HG03439 (cell line): ENCODE measurements around the gene HNRNPC.
"Not testable (repeated sequence)": the region's sequence is repeated elsewhere in the genome, so short reads cannot be mapped to it uniquely, and the experiment has no call there.

Source experiments
- ATAC-seq: cut with Tn5 transposase; IDR thresholded peaks from one replicate; pipeline ENCODE4 v1.9.1; 2021; ENCODE audit warnings: mild to moderate bottlenecking, moderate library complexity; ENCODE audit not compliant: unreplicated experiment

HNRNPC gene

DNA sequence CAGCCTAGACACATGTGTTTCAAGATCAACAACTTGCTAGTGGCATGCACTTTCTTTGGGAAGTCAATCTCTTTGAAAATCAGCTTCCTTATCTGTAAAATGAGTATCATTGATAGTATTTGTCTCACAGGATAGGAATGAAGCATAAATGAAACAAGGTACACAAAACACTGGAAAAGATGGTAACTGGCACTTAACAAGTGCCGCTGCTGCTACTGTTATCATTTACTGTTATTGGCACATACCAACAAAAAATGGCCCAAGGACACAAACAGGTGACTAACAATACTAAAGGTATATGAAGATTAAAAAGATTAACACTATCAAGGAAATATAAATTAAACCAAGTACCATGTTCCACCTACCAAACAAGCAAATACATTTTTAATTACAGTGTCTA lies 20.9 kb downstream of the HNRNPC start:
- no peak for ATAC-seq

DNA sequence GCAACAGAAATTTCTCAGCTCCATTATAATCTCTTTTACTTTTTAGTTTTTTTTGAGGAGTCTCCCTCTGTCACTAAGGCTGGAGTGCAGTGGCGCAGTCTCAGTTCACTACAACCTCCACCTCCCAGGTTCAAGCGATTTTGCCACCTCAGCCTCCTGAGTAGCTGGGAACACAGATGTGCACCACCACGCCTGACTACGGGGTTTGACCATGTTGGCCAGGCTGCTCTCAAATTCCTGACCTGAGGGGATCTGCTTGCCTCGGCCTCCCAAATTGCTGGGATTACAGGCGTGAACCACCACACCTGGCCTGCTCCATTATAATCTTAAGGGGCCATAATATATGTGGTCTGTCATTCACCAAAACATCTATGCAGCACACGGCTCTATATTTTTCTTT lies 23.4 kb downstream of the HNRNPC start:
- no peak for ATAC-seq

DNA sequence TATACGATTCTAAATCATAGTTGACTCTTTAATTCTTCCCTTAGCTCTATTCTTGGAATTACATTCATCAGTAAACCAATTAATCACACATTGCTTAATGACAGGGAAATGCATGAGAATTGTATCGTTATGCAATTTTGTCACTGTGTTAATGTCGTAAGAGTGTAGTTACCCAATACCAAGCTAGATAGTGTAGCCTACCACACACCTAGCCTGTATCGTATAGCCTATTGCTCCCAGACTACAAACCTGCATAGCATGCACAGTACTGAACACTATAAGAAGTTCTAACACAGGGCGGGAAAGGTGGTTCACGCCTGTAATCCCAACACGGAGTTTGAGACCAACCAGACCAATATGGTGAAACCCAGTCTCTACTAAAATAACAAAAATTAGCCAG lies 24.7 kb downstream of the HNRNPC start:
- no peak for ATAC-seq

DNA sequence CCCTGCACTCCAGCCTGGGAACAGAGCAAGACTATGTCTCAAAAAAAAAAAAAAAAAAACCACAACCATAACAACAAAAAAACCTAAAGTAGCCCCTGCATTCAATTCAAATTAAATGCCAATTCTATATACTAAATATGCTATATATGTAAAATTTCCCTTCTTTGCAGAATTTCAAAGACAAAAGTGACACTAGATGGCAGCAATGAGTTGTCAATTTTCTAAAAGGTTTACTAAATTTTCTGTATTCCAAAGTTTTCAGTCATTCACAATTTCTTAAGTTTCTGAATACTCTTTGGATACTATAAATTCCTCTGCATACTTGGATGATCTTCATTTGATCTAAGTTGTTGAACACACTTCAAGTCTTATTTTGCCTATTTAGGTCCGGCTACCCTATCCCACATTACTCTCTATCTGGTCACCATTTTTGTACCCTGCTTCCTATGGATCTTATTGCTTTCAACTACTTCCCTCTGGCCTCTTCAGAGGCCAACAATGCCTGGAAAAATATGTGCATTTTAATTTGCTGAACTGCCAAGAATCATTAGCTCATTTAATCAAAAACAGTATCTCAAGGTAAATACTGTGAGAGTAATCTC lies 27.9 kb downstream of the HNRNPC start:
- ATAC-seq, result no peak

DNA sequence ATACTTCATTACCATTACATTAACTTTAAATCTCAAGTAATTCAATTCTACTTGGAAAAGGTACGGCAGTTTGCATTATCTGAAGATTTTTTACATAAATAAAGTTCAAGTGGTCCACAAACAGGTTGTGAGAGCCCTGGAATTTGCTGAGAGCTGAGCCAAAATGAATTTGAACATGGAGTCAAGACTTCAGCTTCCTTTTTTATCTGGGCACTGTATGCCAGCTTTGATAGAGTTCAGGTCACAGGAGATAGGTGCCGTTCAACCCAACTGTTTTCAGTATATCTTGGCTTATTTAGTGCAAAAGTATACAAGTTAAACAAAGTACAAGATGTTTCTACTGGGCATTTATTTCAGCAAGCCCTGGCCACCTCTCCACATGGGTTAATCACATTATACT lies 28.8 kb downstream of the HNRNPC start:
- ATAC-seq, result no peak

DNA sequence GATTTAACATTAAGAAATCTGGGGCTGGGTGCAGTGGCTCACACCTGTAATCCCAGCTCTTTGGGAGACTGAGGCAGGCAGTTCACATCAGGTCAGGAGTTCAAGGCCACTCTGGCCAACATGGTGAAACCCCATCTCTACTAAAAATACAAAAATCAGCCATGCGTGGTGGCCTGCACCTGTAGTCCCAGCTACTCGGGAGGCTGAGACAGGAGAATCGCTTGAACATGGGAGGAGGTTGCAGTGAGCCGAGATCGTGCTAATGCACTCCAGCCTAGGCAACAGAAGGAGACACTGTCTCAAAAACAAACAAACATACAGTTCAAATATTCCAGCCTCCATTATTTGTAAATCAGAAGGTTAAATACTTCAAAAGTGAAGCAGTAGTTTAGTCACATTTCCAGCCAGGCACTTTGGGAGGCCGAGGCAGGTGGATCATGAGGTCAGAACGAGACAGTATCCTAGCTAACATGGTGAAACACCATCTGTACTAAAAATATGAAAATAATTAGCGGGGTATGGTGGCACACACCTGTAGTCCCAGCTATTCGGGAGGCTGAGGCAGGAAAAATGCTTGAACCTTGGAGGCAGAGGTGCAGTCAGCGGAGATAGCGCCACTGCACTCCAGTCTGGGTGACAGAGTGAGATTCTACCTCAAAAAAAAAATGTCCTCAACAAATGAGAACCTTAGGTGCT lies 30.3 kb downstream of the HNRNPC start:
- ATAC-seq, result no peak

DNA sequence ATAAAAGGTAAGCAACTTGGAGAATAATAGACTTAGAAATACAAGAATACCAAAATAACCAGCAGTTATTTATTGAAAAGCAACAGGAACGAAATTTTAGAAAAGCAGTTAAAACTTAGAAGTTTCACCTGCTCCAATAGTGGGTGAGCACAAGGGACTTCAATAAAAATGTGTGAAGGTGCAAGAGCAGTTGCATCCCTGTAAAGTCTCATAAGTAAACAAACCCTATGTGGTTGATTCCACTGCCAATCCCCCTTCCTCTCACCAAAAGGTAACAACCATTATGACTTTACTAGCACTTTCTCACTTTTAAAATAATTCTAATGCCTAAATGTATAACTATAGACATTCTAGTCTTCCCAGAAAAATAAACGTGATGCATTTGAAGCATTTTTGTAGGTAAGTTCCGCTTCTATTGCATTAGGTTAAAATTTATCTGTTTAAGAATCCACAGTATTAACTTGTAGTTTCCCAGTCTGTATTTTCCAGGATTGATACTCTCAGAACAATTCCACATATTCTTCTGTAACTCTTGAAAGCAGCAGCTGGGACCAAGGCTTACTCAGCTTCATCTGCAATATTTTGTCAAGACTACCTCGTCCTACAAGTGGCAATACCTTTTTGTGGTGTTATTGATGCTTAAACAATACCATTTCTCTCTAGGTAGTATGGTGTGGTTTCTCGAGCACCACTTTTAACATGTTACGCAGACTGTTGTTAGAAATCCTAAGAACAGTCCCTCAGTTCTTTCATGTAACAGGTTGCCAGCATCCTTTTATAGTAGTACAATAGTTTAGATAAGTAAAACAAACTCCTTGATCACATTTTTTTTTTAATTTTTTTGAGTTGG lies 32.1 kb downstream of the HNRNPC start:
- no peak for ATAC-seq

DNA sequence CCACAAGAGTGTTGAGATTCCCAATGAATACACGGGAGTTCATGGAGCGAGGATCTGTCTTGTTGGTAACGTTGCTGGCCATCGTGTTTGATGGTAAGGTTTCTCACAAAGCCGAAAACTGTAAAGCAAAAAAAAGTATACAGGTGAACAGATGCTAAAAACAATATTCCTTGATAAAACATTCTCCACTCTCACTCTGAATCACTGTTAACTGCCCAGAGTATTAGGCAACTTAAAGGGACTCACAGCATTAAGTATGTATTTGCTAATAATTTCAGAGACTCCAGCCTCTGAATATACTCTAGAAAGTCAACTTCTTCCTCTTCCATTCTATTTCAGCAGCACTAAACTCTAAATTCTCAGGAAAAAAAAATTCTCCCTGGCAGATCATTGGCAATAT lies 35.1 kb downstream of the HNRNPC start:
- no peak for ATAC-seq

DNA sequence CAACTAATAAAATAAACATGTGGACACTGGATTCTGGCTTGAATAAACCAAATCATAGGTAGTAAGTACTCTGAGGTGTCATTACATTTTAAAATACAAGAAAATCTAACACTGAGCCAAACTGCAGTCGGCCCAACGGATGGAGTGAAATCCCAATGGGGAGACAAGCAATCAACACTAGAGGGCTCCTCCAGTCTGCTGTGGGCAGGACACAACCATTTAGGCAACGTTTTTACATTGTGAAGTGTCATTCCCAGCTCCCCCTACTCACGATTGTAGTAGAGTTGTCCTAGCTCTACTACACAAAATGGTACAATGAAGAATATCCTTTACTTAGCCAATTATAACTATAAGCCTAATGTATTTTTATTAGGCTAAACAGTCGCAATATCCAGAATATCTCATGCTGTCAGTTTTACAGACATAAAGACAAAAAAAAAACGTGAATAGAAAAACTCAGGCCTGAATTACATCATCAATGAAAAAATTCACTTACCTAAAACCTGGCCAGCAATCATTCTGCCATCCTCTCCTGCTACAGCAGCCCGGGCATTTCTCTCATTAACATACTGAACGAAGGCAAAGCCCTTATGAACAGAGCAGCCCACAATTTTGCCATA lies 35.7 kb downstream of the HNRNPC start:
- ATAC-seq, result no peak

DNA sequence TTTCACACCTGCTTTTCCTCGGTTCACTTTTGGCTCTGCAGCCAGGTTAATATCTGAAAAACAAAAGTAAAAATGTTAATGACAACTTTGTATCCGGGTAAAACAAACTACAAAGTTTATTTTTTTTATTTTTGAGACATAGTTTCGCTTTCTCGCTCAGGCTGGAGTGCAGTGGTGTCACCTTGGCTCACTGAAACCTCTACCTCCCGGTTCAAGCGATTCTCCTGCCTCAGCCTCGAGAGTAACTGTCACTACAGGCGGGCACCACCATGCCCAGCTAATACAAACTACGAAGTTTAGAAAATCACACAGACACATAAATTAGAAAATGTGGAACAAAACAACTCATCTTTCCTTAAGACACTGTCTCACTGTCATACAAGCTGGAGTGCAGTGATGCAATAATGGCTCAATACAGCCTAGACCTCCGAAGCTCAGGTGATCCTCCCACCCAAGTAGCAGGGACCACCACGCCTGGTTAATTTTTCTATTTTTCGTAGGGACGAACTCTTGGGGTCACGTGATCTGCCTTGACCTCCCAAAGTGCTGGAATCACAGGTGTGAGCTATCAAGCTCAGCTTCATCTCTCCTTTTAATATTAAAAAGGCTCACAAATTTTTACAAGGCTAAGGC lies 38.1 kb downstream of the HNRNPC start:
- no peak for ATAC-seq

DNA sequence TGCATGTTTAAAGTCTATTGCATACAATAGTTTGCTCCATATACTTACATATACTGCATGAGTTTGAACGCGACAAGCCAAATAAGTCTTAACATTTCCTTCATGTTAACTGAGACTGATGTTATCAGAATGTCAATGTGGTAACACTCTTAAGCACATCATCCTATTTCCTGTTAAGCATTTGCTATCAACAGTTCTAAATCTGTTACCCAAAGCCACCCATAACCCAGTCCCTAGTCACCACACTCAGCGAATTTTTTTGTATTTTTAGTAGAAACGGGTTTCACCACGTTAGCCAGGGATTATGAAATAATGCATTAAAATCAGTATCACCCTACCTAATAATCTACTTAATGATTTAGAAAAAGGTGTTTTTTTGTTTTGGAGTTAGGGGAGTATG lies 39.4 kb downstream of the HNRNPC start:
- no peak for ATAC-seq

DNA sequence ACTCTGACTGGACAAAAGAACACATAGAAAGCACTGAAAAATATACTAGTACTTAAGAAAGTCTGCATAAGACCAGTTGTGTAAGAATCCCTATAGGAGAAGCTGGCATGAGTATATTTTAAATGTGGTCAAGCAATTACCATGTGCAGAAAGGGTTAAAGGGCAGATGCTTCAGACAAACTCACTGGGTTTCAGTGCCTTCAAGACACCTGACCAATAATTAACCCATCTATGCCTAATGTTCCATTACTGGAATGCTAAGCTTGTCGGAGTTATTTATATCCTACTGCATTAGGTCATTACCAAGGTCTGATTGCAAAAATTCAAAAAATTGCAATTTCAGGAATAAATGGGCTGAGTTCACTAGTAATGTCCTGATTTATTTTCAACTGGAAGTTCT lies 41.3 kb downstream of the HNRNPC start:
- ATAC-seq, result no peak

DNA sequence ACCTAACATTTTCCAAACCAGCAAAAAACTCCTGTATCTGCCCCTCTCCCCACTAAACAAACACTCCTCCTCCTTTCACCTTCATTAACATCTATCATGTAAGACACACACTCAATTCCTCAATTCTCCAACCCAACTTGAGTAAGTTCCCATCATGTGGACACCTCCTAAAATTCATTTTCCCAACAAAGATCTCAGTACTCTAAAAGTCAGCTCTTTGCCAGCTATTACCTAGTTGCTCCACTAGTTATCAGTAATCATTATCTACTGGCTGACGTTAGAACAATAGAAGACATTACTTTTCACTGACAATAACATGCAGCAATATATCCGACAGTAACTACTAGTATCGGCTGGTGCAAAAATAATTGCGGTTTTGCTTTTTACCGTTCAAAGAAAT lies 42.1 kb downstream of the HNRNPC start:
- no peak for ATAC-seq

DNA sequence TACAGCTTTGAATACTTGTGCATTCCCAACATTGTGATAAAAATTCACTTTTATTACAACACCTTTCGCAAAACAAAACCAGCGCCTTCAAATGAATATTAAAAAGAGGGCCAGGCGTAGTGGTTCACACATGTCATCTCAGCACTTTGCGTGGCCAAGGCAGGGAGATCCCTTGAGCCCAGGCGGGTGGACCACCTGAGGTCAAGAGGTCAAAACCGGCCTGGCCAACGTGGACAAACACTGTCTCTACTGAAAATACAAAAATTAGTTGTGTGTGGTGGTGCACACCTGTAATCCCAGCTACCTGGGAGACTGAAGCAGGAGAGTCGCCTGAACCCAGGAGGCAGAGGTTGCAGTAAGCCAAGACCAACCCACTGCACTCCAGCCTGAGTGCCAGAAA lies 42.8 kb downstream of the HNRNPC start:
- no peak for ATAC-seq

DNA sequence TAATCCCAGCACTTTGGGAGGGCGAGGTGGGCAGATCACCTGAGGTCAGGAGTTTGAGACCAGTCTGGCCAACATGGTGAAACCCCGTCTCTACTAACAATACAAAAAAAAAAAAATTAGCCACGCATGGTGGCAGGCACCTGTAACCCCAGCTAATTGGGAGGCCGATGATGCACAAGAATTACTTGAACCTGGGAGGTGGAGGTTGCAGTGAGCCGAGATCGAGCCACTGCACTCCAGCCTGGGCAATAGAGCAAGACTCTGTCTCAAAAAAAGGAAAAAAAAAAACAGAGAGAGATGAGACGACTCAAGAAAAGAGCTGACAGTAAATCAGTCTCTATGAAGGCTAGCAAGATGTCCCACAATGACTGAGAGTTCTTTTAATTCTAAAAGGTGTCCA lies 44.1 kb downstream of the HNRNPC start:
- not testable (repeated sequence) for ATAC-seq

DNA sequence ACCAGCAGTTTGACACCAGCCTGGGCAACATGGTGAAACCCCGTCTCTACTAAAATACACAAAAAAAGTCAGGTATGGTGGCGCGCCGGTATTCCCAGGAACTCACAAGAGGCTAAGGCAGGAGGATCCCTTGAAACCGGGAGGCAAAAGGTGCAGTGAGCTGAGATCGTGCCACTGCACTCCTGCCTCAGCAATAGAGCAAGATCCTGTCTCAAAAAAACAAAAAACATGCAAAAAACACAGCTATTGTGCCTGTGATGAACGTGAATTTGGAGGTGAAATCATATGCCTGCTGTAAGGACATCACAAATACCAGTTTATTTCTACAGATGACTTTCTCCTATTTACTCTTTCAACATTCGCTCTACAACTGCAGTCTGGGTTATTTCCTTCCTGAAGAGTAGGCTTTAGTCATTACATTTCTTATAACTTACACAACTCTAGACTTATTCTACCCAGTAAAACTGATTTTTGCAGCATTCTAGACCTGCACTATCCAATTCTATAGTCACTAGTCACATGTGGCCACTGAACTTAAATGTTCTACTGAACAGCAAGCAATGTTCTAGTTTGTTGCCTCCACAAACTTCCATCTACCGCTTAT lies 48.3 kb downstream of the HNRNPC start:
- no peak for ATAC-seq

DNA sequence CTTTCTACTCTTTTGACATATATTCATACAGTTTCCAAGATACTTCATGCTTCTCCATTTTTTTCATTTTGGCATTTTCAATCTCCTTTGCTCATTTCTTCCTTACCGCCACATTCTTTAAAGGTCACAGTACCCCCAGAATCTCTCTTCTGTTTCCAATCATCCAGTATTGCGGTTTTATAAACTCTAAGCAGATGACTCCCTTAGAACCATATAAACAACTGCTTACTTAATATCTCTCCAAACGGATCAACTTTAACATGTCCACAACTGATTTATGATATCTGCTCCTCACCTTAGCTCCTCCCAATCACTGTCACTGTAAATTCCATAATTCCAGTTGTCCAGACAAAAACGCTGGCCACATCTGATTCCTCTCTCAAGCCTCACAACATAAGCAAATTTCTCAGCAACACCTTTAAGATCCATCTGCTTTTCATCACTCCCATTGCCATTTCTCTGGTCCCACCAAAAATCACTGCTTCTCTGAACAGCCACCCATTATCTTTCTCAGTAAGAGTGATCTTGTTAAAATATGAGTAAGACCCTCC lies 49.6 kb downstream of the HNRNPC start:
- no peak for ATAC-seq

DNA sequence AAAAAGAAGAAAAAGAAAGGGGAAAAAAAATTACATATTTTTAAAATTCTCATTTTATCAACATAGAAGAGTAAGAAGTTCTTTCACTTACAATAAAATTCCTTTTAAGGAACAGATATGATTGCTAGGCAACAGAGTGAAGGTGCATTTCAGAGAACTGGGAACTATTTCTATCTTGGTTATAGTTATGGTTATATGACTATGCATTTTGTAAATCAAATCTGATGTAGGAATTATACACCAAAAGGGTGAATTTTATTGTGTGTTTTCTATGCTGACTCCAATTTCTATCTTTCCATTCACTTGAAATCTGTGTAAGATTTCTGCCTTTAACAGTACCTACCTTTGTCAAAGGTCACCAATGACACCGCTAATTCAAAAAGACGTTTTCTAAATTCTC lies 50.1 kb downstream of the HNRNPC start:
- no peak for ATAC-seq

DNA sequence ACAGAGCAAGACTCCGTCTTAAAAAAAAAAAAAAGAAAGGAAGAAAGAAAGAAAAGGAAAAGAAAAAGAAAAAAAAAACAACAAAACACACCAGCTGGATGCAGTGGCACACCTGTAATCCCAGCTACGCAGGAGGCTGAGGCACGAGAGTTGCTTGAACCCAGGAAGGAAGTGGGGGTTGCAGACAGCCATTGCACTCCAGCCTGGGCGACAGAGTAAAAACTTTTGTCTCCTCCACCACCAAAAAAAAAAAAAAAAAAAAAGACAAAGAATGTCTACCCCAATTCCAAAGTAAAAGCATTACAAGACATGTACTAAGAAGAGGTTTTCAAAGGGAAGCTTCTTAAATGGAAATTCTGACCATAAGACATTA lies 53.4 kb downstream of the HNRNPC start:
- ATAC-seq, result no peak

DNA sequence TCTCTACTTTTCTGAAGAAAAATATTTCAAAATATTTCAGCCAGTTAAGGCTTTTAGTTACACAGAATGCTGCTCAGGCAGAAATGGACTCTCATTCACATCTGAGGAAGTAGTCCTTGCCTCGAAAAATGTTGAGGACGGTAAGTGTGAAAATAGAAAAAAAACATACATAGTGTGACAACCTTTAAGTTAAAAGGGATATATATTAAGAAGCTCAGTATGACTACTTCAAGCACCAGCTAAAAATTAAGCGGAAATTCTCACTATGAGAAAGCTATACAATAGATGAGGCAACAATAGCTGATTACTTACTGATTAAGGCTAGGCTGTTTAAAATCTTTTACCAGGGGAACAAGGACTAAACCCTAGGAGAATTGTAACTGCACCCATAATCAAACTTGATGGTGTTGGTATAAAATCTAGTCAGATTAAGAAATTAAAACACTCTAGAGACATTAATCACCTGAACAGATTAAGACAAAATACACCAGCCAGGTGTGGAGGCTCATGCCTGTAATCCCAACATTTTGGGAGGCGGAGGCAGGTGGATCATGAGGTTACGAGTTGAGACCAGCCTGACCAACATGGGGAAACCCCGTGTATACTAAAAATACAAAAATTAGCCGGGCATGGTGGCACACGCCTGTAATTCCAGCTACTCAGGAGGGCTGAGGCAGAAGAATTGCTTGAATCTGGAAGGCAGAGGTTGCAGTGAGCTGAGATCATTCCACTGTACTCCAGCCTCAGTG lies 53.9 kb downstream of the HNRNPC start:
- no peak for ATAC-seq
